ENCODE measurements around the gene KIAA0040.

DNA sequence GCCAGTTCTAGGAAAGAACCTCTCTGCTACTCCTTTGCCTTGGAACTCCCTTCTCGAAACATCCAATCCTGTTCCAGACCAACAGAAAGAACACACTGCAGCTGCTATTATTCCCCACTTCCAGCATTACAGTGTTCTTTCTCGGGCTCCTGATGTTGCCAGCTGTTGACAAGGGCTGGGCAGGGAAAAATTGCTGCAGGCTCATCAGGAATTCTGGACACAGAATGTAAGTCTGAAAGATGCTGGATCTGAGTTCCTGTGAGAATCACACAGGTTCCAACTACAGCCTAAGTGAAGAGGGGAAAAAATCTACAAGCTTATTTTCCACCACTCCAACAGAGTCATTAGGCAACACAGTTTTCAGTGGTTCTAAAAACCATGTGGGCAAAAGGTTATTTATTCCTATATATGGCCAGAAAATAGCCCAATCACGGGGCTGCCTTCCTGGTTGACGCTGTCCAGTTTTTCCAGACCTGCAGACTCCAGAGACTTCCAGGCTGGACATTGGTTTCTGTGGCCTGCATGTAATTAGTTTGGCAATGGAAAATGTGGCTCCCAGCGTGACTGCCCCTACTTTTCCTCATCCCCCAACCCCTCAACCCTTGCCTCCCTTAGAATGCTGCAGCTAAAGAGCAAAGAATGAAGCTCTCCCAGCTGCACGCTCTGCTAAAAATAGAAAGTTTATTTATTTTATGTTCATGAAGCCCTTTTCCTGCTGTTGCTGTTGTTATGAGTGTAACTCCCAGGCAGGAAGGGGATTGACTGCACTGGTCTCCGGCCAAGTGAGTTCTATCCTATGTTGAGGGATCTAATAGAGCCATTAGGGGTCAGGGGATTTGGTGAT, 8.3 kb upstream of the KIAA0040 start:
- TF ChIP-seq, protein P1, sequence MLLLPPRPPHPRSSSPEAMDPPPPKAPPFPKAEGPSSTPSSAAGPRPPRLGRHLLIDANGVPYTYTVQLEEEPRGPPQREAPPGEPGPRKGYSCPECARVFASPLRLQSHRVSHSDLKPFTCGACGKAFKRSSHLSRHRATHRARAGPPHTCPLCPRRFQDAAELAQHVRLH (tag by site-specific recombination; IDR thresholded peaks at IDR 0.05) = no peak
- TF ChIP-seq ZFP37 (tag by site-specific recombination; IDR thresholded peaks at IDR 0.05) = no peak
- TF ChIP-seq, protein P2, sequence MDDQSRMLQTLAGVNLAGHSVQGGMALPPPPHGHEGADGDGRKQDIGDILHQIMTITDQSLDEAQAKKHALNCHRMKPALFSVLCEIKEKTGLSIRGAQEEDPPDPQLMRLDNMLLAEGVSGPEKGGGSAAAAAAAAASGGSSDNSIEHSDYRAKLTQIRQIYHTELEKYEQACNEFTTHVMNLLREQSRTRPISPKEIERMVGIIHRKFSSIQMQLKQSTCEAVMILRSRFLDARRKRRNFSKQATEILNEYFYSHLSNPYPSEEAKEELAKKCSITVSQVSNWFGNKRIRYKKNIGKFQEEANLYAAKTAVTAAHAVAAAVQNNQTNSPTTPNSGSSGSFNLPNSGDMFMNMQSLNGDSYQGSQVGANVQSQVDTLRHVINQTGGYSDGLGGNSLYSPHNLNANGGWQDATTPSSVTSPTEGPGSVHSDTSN (CRISPR knock-in tag; IDR thresholded peaks at IDR 0.05) = no peak
- TF ChIP-seq, protein P3, sequence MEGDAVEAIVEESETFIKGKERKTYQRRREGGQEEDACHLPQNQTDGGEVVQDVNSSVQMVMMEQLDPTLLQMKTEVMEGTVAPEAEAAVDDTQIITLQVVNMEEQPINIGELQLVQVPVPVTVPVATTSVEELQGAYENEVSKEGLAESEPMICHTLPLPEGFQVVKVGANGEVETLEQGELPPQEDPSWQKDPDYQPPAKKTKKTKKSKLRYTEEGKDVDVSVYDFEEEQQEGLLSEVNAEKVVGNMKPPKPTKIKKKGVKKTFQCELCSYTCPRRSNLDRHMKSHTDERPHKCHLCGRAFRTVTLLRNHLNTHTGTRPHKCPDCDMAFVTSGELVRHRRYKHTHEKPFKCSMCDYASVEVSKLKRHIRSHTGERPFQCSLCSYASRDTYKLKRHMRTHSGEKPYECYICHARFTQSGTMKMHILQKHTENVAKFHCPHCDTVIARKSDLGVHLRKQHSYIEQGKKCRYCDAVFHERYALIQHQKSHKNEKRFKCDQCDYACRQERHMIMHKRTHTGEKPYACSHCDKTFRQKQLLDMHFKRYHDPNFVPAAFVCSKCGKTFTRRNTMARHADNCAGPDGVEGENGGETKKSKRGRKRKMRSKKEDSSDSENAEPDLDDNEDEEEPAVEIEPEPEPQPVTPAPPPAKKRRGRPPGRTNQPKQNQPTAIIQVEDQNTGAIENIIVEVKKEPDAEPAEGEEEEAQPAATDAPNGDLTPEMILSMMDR (tag by site-specific recombination; IDR thresholded peaks at IDR 0.05) = no peak
- no peak for TF ChIP-seq SETDB1 (IDR thresholded peaks at IDR 0.05; ENCODE audit: insufficient read length, low read length)
- no peak for TF ChIP-seq FEZF1 (tag by site-specific recombination; IDR thresholded peaks at IDR 0.05)
- TF ChIP-seq, protein P4, sequence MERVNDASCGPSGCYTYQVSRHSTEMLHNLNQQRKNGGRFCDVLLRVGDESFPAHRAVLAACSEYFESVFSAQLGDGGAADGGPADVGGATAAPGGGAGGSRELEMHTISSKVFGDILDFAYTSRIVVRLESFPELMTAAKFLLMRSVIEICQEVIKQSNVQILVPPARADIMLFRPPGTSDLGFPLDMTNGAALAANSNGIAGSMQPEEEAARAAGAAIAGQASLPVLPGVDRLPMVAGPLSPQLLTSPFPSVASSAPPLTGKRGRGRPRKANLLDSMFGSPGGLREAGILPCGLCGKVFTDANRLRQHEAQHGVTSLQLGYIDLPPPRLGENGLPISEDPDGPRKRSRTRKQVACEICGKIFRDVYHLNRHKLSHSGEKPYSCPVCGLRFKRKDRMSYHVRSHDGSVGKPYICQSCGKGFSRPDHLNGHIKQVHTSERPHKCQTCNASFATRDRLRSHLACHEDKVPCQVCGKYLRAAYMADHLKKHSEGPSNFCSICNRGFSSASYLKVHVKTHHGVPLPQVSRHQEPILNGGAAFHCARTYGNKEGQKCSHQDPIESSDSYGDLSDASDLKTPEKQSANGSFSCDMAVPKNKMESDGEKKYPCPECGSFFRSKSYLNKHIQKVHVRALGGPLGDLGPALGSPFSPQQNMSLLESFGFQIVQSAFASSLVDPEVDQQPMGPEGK (tag by site-specific recombination; IDR thresholded peaks at IDR 0.05) = no peak
